ENCODE measurements around the gene SRPX2. TPM values are rescaled to one million over a fixed set of nuclear protein-coding genes. Genes with fewer than 3 reads are reported as not detected.

The SRPX2 gene
- total and polyA plus RNA-seq, 2 experiments from 2014 or later: 22.9 to 24.9 TPM

DNA sequence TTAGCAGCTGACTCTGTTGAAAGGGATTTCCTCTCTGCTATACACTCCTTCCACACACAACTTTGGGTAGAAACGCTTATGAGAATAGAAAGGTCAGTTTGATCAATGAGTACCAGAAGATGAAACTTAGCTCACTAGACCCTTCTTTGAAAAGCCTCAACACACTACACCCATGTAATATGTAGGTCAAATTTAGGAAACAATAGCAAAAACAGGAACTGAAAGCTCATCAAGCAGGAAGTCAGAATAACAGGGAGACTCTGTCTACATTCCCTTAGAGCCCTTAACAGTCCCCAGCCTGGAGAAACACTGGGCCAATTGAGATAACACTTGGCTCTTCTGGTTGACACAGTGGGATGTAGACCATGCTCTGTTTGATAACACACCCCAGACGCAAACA lies 30.7 kb downstream of the SRPX2 start:
- Histone ChIP-seq H2AFZ (no peak overlapping the region), H3K79me2 (no peaks in the 10 kb centered on the region), H3K36me3 (replicated peaks; ENCODE audit: insufficient read depth, low read depth) (no peaks in the 10 kb centered on the region), H3K27ac (no peak overlapping the region), H3K4me3 (no peak overlapping the region), H3K9me3 (ENCODE audit: low read depth) (no peaks in the 10 kb centered on the region), H3K4me1 (ENCODE audit: insufficient read depth) (no peaks in the 10 kb centered on the region), H3K27me3 (no peaks in the 10 kb centered on the region), H3K9me2 (replicated peaks; ENCODE audit: insufficient read depth) (no peaks in the 10 kb centered on the region), H3K4me2 (no peak overlapping the region), H4K20me1 (ENCODE audit: insufficient read depth, poor library complexity, severe bottlenecking) (no peaks in the 10 kb centered on the region)
- no peak for DNase-seq (ENCODE audit: low spot score)
- 65% methylated on average over 2 of the region's 2 CpGs for WGBS (ENCODE audit: low lambda C conversion rate, missing lambda C conversion rate)
- no peak for TF ChIP-seq EZH2 (IDR thresholded peaks at IDR 0.05; ENCODE audit: borderline replicate concordance)
- no peak for TF ChIP-seq EZH2phosphoT487 (IDR thresholded peaks at IDR 0.05; ENCODE audit: low read depth, severe bottlenecking, unreplicated experiment)
- TF ChIP-seq, protein P1, sequence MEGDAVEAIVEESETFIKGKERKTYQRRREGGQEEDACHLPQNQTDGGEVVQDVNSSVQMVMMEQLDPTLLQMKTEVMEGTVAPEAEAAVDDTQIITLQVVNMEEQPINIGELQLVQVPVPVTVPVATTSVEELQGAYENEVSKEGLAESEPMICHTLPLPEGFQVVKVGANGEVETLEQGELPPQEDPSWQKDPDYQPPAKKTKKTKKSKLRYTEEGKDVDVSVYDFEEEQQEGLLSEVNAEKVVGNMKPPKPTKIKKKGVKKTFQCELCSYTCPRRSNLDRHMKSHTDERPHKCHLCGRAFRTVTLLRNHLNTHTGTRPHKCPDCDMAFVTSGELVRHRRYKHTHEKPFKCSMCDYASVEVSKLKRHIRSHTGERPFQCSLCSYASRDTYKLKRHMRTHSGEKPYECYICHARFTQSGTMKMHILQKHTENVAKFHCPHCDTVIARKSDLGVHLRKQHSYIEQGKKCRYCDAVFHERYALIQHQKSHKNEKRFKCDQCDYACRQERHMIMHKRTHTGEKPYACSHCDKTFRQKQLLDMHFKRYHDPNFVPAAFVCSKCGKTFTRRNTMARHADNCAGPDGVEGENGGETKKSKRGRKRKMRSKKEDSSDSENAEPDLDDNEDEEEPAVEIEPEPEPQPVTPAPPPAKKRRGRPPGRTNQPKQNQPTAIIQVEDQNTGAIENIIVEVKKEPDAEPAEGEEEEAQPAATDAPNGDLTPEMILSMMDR (IDR thresholded peaks at IDR 0.05; ENCODE audit: poor library complexity): no peak

DNA sequence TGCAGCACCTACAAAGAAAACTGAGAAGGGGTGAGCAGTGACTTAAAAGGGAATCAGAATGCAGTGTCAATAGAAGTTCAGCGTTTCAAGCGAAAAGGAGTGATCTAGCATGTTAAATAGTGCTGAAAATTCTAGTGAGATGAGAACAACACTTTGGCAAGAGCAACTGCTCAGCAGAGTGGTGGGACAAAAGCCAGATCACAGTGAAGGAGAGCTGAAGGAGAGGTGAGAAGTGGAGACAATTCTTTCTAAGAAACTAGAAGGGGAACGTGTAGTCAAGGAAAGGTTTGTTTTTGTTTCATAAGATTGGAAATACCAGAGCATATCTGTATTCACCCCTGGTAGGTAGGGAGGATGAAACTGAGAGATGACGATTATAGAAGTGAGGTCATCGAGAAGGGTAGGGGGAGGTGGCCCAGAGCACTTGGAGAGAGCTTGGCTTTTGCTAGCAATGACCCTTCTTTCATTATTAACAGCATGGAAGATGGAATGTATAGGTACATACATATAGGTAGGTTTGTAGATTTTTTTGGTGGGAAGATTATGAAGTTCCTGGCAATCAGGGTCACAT lies 33.7 kb downstream of the SRPX2 start:
- Histone ChIP-seq H3K9me2 (replicated peaks; ENCODE audit: insufficient read depth) (no peaks in the 10 kb centered on the region), H3K27ac (no peak overlapping the region), H3K36me3 (replicated peaks; ENCODE audit: insufficient read depth, low read depth) (no peaks in the 10 kb centered on the region), H2AFZ (no peak overlapping the region), H3K9me3 (ENCODE audit: low read depth) (no peaks in the 10 kb centered on the region), H3K4me2 (no peak overlapping the region), H3K79me2 (no peaks in the 10 kb centered on the region), H3K27me3 (no peaks in the 10 kb centered on the region), H3K4me3 (no peak overlapping the region), H3K4me1 (ENCODE audit: insufficient read depth) (no peaks in the 10 kb centered on the region), H4K20me1 (ENCODE audit: insufficient read depth, poor library complexity, severe bottlenecking) (no peaks in the 10 kb centered on the region)
- DNase-seq (ENCODE audit: low spot score): no peak
- TF ChIP-seq EZH2phosphoT487 (IDR thresholded peaks at IDR 0.05; ENCODE audit: low read depth, severe bottlenecking, unreplicated experiment) (no peak), EZH2 (IDR thresholded peaks at IDR 0.05; ENCODE audit: borderline replicate concordance) (no peak)
- TF ChIP-seq, protein P1 (IDR thresholded peaks at IDR 0.05; ENCODE audit: poor library complexity): no peak
- WGBS (ENCODE audit: low lambda C conversion rate, missing lambda C conversion rate): 68% methylated on average over 5 of the region's 5 CpGs

DNA sequence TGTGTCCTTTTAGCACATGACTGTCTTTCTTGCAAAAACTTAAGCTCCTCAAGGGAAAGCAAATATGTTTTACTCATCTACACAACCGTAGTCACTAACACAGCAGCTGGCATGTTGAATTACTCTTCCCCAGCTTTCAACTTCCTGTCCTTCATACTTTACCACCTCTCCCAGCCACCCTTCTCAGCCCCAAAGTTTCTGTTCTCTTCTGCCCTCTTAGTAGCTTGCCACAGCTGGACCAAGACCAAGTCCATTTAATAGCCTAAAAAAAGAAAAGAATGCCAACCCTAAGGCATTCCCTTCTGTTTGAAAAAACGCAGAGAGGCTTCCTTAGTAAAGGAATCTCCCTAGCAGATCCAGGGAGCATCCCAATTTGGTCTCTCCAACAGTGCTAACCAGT lies 36.8 kb downstream of the SRPX2 start:
- H3K9me3 ChIP-seq (ENCODE audit: low read depth): no peaks in the 10 kb centered on the region
- no peak overlapping the region for H2AFZ ChIP-seq
- no peaks in the 10 kb centered on the region for H3K79me2 ChIP-seq
- TF ChIP-seq EZH2phosphoT487 (IDR thresholded peaks at IDR 0.05; ENCODE audit: low read depth, severe bottlenecking, unreplicated experiment): no peak
- TF ChIP-seq, protein P1 (IDR thresholded peaks at IDR 0.05; ENCODE audit: poor library complexity): no peak
- TF ChIP-seq EZH2 (IDR thresholded peaks at IDR 0.05; ENCODE audit: borderline replicate concordance): no peak
- no peak overlapping the region for H3K27ac ChIP-seq
- 49% methylated on average over 2 of the region's 2 CpGs for WGBS (ENCODE audit: low lambda C conversion rate, missing lambda C conversion rate)
- H3K4me1 ChIP-seq (ENCODE audit: insufficient read depth): no peaks in the 10 kb centered on the region
- no peak overlapping the region for H3K4me3 ChIP-seq
- H3K36me3 ChIP-seq (replicated peaks; ENCODE audit: insufficient read depth, low read depth): no peaks in the 10 kb centered on the region
- DNase-seq (ENCODE audit: low spot score): no peak
- H3K4me2 ChIP-seq: no peak overlapping the region
- no peaks in the 10 kb centered on the region for H4K20me1 ChIP-seq (ENCODE audit: insufficient read depth, poor library complexity, severe bottlenecking)
- H3K27me3 ChIP-seq: no peaks in the 10 kb centered on the region
- no peaks in the 10 kb centered on the region for H3K9me2 ChIP-seq (replicated peaks; ENCODE audit: insufficient read depth)
